Mesodermal cell (in vitro differentiated cells): ENCODE measurements around the gene PLAAT1. TPM values are rescaled to one million over a fixed set of nuclear protein-coding genes. Genes with fewer than 3 reads are reported as not detected.

ENCODE experiments used
- H3K27ac ChIP-seq: 2 replicates; pipeline ENCODE4 v1.7.0; 2013; ENCODE audit warnings: mild to moderate bottlenecking, low read depth, low read length, moderate library complexity; ENCODE audit not compliant: severe bottlenecking
- H3K36me3 ChIP-seq: 2 replicates; pipeline ENCODE4 v1.7.1; 2013; ENCODE audit warnings: mild to moderate bottlenecking, low read length, moderate library complexity; ENCODE audit not compliant: control insufficient read depth, insufficient read depth
- H3K4me1 ChIP-seq: one replicate; pipeline ENCODE4 v1.7.1; 2013; ENCODE audit warnings: mild to moderate bottlenecking, low read length; ENCODE audit not compliant: insufficient read depth, control insufficient read depth, poor library complexity, severe bottlenecking
- H3K4me3 ChIP-seq: 2 replicates; pipeline ENCODE4 v1.7.0; 2013; ENCODE audit warnings: low read length, control low read depth, mild to moderate bottlenecking; ENCODE audit not compliant: insufficient read depth, poor library complexity, severe bottlenecking; ENCODE audit errors: extremely low read depth
- H3K9me3 ChIP-seq: 2 replicates; pipeline ENCODE4 v1.7.1; 2013; ENCODE audit warnings: mild to moderate bottlenecking, low read length, moderate library complexity; ENCODE audit not compliant: control insufficient read depth
- WGBS, 2 experiments: methylation state at CpG; one replicate each; pipeline ENCODE4 v1.1.5; 2013; ENCODE audit warnings: missing lambda C conversion rate in 2 of 2; ENCODE audit not compliant: insufficient coverage in 2 of 2; 5-methylcytosine and 5-hydroxymethylcytosine counted together
- polyA plus RNA-seq, 2 experiments: library from polyadenylated mRNA; stranded (reverse); fragments of 50-300 nt; gene quantifications; one replicate each; pipeline ENCODE4 v1.2.3, GENCODE V29; 2013

PLAAT1 gene
- 2.8 TPM for polyA plus RNA-seq (2013, experiment 1 of 2)
- polyA plus RNA-seq (2013, experiment 2 of 2), result 5.5 TPM

DNA sequence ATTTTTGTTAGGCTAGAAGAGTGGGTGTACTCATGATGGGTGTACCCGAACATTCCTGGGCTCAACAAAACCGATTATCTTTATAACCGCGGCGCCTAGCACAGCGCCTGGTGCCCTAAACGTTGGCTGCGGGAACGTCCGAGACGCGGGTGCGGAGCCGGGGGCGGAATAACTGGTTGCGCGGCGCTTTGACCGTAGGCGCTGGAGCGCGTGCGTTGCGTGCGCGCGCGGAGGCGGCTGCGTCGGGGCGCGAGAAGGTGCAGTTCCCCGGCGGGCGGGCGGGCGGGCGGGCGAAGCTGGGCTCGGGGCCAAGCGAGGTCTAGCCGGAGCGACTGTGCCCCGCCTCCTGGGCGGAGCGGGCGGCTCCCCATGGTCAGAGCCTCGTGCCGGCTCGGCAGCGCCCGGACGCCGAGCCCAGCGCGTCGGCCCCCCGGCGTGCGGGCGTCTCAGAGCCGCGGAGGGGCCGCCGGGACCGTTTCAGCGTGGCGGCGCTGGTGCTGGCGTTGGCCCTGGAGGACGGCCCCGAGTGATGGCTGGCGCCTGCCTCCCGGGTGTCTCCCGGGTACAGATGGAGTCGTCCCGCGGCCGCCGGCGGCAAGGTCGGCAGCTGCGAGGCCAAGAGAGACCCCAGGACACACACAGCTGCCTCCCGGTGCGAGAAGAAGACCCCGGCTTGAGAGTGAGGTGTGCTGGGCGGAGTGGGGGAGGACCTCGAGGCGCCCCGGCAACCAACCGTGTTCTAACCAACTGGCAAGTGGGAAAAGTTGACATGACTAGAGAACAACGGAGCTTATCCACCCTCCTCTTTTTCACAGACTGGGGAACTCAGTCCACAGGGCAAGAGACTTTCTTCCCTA, at the start of gene PLAAT1:
TSS of gene PLAAT1 (plus strand) at position 373 of the 857 bp plus-strand sequence. CDS start 14,429 bp downstream, outside the sequence.
- 2 to 3% methylated on average over 37 to 84 of the region's 93 CpGs for whole genome bisulfite sequencing, 2 experiments
- Histone ChIP-seq H3K9me3 (no peaks in the 10 kb centered on the region), H3K27ac (peak within 1 kb of the TSS; percentile 73), H3K4me1 (peaks cover 13% of the 10 kb centered on the region), H3K36me3 (no peaks in the 10 kb centered on the region), H3K4me3 (peak within 1 kb of the TSS; percentile 45)

DNA sequence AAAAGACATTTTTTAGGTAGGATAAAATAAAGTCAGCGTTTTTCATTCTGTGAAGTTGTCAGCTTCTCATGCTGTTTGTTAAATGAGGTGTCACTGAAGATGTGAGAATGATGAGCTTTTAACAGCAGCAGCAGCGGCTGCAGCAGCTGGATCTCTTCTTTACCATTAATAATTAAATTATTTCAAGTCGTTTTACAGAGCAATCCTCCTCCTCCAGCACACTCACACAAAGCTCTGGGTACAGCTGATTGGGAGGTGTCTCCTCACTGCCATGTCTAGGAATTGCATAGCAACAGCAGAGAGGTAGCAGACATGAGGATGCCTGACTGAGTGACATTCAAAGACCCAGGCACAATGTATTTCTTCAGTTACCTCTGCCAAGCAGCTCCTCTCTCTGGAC, 46.7 kb upstream of the PLAAT1 start:
- Histone ChIP-seq H3K27ac (no peak overlapping the region), H3K9me3 (no peaks in the 10 kb centered on the region), H3K4me1 (no peaks in the 10 kb centered on the region), H3K36me3 (no peaks in the 10 kb centered on the region), H3K4me3 (no peak overlapping the region)
- 35 to 80% methylated on average over 1 to 2 of the region's 3 CpGs for WGBS, 2 experiments

DNA sequence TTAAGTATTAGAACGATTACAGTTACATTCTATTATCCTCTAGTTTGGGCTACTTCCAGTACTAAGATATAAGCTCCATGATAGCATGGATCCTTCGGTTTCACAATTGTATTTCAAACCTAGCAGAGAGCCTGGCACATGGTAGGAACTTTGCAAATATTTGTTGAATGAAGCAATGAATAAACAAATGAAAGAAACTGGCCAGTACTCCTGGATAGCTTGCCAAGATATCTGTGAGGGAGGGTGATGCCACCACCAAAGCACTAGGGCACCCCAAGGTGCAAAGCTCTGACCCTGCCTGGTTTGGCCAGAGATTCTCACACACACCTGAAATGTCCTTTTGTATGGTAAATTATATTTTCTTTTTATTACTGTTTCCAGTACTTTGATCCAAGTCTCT, 44.3 kb upstream of the PLAAT1 start:
- WGBS, 2 experiments, result 100% methylated on average over 1 of the region's 2 CpGs; no CpG with 5 or more reads in 1 of the 2 experiments
- Histone ChIP-seq H3K4me3 (no peak overlapping the region), H3K9me3 (no peaks in the 10 kb centered on the region), H3K27ac (no peak overlapping the region), H3K36me3 (no peaks in the 10 kb centered on the region), H3K4me1 (no peaks in the 10 kb centered on the region)

GRCh38 chr3:193207290-193208273, 33.4 kb upstream of the PLAAT1 start:
- H3K4me3 ChIP-seq, result no peak overlapping the region
- no peak overlapping the region for H3K27ac ChIP-seq
- H3K4me1 ChIP-seq, result no peaks in the 10 kb centered on the region
- 79 to 81% methylated on average over 4 of the region's 5 CpGs for WGBS, 2 experiments
- H3K9me3 ChIP-seq, result no peaks in the 10 kb centered on the region
- H3K36me3 ChIP-seq, result no peaks in the 10 kb centered on the region

DNA sequence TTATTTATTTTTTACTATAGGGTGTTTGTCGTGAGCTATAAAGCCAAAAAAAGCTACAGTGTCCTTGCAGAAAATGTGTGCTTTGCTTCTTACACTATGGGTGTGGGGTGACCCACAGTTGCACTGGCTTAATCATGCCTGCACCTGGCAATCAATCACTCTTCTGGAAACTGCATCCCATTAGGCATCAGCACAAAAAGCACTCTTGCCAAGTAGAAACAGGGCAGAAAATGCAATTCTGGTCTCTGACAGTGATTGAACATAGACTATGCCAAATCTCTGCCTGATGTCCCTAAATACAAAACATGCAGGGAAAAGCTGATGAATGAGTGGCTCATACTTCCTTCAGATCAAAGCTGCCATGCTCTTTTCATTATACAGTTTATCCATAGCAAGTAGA, 30.4 kb upstream of the PLAAT1 start:
- WGBS, 2 experiments, result 100% methylated on average over 1 of the region's 1 CpG; no CpG with 5 or more reads in 1 of the 2 experiments
- no peak overlapping the region for H3K4me3 ChIP-seq

GRCh38 chr3:193211173-193211572, 29.8 kb upstream of the PLAAT1 start:
- Histone ChIP-seq H3K36me3 (no peaks in the 10 kb centered on the region), H3K4me1 (no peaks in the 10 kb centered on the region), H3K27ac (no peak overlapping the region), H3K9me3 (no peaks in the 10 kb centered on the region), H3K4me3 (no peak overlapping the region)
- WGBS, 2 experiments, result 76% methylated on average over 2 of the region's 2 CpGs; no CpG with 5 or more reads in 1 of the 2 experiments

More for the DNA sequence above, 30.4 kb upstream of the PLAAT1 start:
- no peak overlapping the region for H3K27ac ChIP-seq
- no peaks in the 10 kb centered on the region for H3K4me1 ChIP-seq
- H3K9me3 ChIP-seq, result no peaks in the 10 kb centered on the region
- H3K36me3 ChIP-seq, result no peaks in the 10 kb centered on the region

GRCh38 chr3:193211984-193212383, 29.0 kb upstream of the PLAAT1 start:
- WGBS, 2 experiments, result no CpG with 5 or more reads among the region's 1 CpG
- Histone ChIP-seq H3K9me3 (no peaks in the 10 kb centered on the region), H3K4me1 (no peaks in the 10 kb centered on the region), H3K4me3 (no peak overlapping the region), H3K27ac (no peak overlapping the region), H3K36me3 (no peaks in the 10 kb centered on the region)

GRCh38 chr3:193212844-193213243, 28.2 kb upstream of the PLAAT1 start:
- H3K9me3 ChIP-seq, result no peaks in the 10 kb centered on the region
- 82 to 100% methylated on average over 1 of the region's 1 CpG for WGBS, 2 experiments
- no peak overlapping the region for H3K4me3 ChIP-seq
- no peaks in the 10 kb centered on the region for H3K4me1 ChIP-seq
- H3K36me3 ChIP-seq, result no peaks in the 10 kb centered on the region
- H3K27ac ChIP-seq, result no peak overlapping the region

DNA sequence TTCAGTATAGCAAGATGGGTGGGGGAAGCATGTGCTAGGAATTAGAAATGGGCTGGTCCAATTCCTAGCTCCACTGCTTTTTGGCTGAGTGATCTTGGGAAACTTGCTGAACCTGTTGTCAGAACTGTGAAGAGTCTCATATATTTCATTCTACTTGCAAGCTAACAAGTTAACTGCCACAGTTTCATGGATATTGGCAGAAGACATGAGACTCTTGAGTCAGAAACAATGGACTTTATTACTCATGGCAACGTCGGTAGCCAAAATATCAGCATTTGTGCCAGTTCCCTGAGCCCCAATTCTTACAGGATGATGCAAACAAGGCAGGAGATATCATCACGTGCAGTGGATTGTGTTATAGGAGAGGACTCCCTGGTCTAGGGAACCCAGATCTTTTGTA, 26.6 kb upstream of the PLAAT1 start:
- Histone ChIP-seq H3K4me3 (no peak overlapping the region), H3K9me3 (no peaks in the 10 kb centered on the region), H3K27ac (no peak overlapping the region), H3K36me3 (no peaks in the 10 kb centered on the region), H3K4me1 (no peaks in the 10 kb centered on the region)
- 89 to 92% methylated on average over 2 of the region's 3 CpGs for WGBS, 2 experiments

DNA sequence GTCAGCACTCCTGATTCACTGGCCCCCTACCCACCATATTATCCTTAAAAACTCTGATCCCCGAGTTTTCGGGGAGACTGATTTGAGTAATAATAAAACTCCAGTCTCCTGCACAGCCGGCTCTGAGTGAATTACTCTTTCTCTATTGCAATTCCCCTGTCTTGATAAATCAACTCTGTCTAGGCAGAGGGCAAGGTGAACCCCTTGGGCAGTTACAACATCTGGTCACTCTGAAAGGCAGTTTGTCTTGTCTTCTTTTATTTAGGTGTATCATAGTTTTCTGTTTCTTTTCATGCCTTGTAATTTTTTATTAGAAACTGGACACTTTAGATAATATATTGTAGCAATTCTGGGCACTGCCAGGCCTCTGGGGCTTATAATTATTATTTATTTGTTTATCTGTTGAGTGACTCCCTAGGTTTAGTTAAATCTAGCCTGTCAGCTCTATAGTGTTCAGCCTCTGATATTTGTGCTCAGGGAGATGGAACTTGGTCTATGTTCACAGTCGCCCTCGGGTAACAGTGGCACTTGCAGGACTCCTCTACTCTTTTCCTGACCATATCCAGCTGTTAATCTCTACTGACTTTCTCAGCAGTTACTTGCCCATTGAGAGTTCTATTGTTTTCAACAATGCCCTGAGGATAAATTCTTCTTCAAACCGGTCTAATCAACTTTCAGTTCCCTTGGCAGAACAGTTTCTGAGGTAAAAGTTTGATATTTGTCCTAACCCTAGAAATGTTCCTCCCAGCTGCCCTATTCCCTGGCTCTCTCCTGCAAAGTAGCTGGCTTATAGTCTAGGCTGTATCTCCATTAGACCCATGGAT, 15.5 kb upstream of the PLAAT1 start:
- Histone ChIP-seq H3K27ac (no peak overlapping the region), H3K4me3 (no peak overlapping the region), H3K9me3 (no peaks in the 10 kb centered on the region), H3K36me3 (no peaks in the 10 kb centered on the region), H3K4me1 (peaks cover 2% of the 10 kb centered on the region)
- 76 to 89% methylated on average over 5 to 6 of the region's 6 CpGs for WGBS, 2 experiments
